ENCODE results near the gene KNDC1.
"Not testable (repeated sequence)": the region's sequence is repeated elsewhere in the genome, so short reads cannot be mapped to it uniquely, and the experiment has no call there.

The KNDC1 gene

DNA sequence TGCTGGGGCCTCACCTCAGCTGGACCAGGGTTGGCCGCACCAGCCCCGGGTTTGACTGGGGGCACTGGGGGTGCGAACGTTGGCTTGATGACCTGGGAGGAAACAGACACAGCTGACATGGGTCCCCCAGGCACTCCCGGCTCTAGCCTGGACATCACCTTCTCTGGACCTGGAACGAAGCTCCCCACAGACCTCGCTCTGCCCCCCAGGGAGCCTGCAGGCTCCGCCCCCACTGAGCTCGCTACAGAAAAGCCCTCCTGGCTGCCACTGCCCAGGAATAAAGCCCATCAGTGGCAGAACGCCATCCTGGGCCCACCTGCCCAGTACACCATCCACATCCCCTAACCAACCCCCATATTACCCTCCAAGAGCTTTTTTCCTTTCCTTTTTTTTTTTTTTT lies 103.7 kb downstream of the KNDC1 start:
- Mint-ChIP-seq H3K9me3 (no peaks in the 10 kb centered on the region), H3K27me3 (no peaks in the 10 kb centered on the region), H3K4me1 (ENCODE audit: low read depth) (peaks cover 62% of the 10 kb centered on the region), H3K27ac (no peak overlapping the region), H3K4me3 (no peak overlapping the region), H3K36me3 (ENCODE audit: low read depth) (peaks cover 49% of the 10 kb centered on the region)
- no peak for DNase-seq

DNA sequence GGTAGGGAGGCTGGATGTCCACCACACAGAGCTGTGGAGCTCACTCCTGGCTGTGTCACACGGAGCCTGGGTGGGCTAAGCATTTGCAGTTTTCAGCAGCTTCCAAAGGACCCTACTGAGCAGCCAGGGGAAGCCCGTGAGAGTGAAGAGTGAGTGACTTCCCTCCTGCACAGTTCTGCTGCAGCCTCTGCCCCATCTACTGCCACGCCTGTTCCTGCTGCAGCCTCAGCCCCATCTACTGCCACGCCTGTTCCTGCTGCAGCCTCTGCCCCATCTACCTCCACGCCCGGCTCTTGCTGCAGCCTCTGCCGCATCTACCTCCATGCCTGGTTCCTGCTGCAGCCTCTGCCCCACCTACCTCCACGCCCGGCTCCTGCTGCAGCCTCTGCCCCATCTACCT lies 104.4 kb downstream of the KNDC1 start:
- H3K9me3 Mint-ChIP-seq = no peaks in the 10 kb centered on the region
- peaks cover 56% of the 10 kb centered on the region for H3K4me1 Mint-ChIP-seq (ENCODE audit: low read depth)
- DNase-seq = peak; percentile 39
- no peaks in the 10 kb centered on the region for H3K27me3 Mint-ChIP-seq
- H3K4me3 Mint-ChIP-seq = no peak overlapping the region
- no peak overlapping the region for H3K27ac Mint-ChIP-seq
- H3K36me3 Mint-ChIP-seq (ENCODE audit: low read depth) = peaks cover 54% of the 10 kb centered on the region

DNA sequence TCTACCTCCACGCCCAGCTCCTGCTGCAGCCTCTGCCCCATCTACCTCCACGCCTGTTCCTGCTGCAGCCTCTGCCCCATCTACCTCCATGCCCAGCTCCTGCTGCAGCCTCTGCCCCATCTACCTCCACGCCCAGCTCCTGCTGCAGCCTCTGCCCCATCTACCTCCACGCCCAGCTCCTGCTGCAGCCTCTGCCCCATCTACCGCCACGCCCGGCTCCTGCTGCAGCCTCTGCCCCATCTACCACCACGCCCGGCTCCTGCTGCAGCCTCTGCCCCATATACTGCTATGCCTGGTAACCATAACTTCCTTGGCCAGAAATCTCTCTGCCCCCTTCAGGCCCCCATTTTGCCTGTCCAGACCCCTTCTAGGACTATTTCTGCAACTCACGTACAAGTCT lies 105.0 kb downstream of the KNDC1 start:
- not testable (repeated sequence) for H3K27me3 Mint-ChIP-seq, H3K9me3 Mint-ChIP-seq
- peaks cover 59% of the 10 kb centered on the region for H3K36me3 Mint-ChIP-seq (ENCODE audit: low read depth)

DNA sequence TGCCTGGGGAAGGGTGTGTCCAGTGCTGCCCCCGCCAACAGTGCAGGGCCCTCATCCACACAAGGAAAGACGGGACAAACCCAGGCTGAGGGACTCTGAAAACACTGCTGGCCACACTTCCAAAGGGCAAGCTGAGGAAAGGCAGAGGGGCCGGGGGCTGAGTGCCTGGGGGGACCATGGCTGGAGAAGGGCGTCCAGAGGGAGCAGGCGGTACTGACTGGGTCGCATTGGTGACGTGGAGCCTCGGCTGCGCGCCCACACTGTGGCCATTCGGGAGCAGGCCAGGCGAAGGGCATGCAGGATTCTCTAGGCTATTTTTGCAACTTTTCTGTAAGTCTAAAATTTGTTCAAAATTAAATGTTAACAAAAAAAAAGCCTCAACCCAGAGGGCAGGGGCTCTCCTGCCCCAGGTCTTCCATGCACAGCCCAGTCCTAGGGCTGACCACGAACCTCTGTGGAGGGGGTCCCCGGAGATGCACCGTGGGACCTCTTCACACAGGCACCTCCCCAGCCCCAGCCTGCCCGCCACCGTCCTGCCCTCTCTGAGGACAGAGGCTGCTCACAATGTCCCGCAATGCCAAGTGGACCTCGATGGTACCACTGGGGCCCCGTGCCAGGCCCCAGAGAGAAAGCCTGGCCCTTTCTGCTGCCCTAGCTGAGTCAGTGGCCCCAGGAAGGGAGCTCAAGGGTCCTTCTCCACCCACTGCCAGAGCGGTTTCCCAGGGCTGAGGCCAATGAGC lies 106.2 kb downstream of the KNDC1 start:
- DNase-seq = no peak
- H3K27ac Mint-ChIP-seq = no peak overlapping the region
- H3K36me3 Mint-ChIP-seq (ENCODE audit: low read depth) = peaks cover 69% of the 10 kb centered on the region
- no peaks in the 10 kb centered on the region for H3K9me3 Mint-ChIP-seq
- H3K4me3 Mint-ChIP-seq = no peak overlapping the region
- peaks cover 38% of the 10 kb centered on the region for H3K4me1 Mint-ChIP-seq (ENCODE audit: low read depth)
- H3K27me3 Mint-ChIP-seq = no peaks in the 10 kb centered on the region

More for the DNA sequence above, 105.0 kb downstream of the KNDC1 start:
- DNase-seq, H3K27ac Mint-ChIP-seq, H3K4me3 Mint-ChIP-seq: not testable (repeated sequence)
- peaks cover 50% of the 10 kb centered on the region for H3K4me1 Mint-ChIP-seq (ENCODE audit: low read depth)

DNA sequence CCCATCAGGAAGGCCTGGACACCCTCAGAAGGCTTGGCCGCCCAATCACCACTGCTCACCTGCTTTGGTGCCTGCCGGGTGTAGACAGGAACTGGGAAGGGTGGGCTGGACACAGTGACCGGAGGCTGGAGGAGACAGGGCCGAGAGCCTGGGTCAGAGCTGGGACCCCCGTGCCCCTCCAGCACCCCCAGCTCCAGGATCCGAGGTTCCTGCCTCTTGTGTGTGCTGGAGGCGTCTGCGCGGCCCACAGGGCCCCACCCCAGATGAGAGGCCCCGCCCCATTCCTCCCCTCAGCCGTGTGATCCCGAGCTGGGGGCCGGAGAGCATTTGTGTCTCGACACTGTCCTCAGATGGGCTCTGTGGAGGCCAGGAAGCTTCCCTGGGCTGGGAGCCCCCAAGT lies 107.3 kb downstream of the KNDC1 start:
- H3K27ac Mint-ChIP-seq = no peak overlapping the region
- peaks cover 35% of the 10 kb centered on the region for H3K4me1 Mint-ChIP-seq (ENCODE audit: low read depth)
- H3K27me3 Mint-ChIP-seq = no peaks in the 10 kb centered on the region
- DNase-seq = no peak
- H3K4me3 Mint-ChIP-seq = no peak overlapping the region
- H3K9me3 Mint-ChIP-seq = no peaks in the 10 kb centered on the region
- H3K36me3 Mint-ChIP-seq (ENCODE audit: low read depth) = peaks cover 78% of the 10 kb centered on the region

DNA sequence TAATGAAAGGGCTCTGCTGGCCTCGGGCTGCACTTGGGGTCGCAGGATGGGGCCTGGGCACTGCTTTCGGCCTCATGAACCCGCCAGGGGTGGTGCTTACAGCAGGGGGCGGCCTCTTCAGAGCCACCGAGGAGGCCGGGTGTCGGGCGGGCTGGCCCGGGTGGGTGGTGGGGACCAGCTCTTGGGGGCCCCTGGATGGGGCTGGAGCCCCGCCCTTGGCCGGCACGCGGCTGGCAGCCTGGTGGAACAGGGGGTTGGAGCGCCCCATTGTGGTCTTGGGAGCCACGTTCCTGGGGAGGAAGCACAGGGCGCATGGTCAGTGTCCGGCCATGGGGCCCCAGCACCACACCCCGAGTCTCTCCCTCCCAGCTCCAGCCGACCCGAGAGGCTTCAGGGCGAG lies 107.8 kb downstream of the KNDC1 start:
- H3K27ac Mint-ChIP-seq = no peak overlapping the region
- no peaks in the 10 kb centered on the region for H3K27me3 Mint-ChIP-seq
- H3K4me1 Mint-ChIP-seq (ENCODE audit: low read depth) = peaks cover 29% of the 10 kb centered on the region
- no peaks in the 10 kb centered on the region for H3K9me3 Mint-ChIP-seq
- peaks cover 77% of the 10 kb centered on the region for H3K36me3 Mint-ChIP-seq (ENCODE audit: low read depth)
- no peak for DNase-seq
- no peak overlapping the region for H3K4me3 Mint-ChIP-seq

DNA sequence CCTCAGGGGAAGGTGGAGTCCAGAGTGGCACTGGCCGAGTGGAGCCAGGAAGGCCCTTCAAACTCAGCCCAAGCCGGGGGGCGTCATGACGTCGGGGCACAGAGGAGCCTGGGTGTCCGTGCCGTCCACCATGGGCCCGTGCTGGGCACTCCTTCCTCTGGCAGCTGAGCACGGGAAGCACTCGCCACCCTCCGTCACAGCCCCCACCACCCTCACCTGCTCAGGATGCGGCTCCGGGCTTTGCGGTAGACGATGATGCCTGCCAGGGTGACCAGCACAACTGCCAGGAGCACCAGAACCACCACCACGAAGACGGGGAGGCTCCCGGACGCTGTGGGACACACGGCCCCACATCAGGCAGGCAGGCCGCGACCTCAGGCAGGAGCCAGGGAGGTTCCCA lies 108.5 kb downstream of the KNDC1 start:
- Mint-ChIP-seq H3K4me3 (no peak overlapping the region), H3K9me3 (no peaks in the 10 kb centered on the region)

DNA sequence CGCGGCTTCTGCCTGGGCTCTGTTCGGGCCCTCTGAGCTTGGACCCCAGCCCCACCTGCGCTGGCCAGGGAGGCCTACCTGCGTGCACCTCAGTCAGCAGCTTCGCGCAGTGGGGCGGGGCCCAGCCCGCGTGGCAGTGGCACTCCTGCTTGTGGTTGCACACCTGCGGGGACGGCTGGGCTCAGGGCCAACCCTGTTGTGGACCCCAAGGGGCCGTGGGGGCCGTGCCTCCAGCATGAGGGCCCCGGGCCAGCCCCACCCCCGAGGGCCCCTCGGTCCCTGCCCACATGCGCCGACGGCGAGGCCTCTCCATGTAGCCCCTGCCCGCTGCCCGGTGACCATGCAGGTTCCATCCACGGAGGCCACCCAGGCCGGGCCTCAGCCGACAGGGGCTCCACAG lies 109.3 kb downstream of the KNDC1 start:
- Mint-ChIP-seq H3K27ac (no peak overlapping the region), H3K9me3 (no peaks in the 10 kb centered on the region), H3K36me3 (ENCODE audit: low read depth) (peaks cover 68% of the 10 kb centered on the region), H3K4me1 (ENCODE audit: low read depth) (peaks cover 15% of the 10 kb centered on the region), H3K4me3 (no peak overlapping the region), H3K27me3 (no peaks in the 10 kb centered on the region)
- no peak for DNase-seq

More for the DNA sequence above, 108.5 kb downstream of the KNDC1 start:
- Mint-ChIP-seq H3K27ac (no peak overlapping the region), H3K4me1 (ENCODE audit: low read depth) (peaks cover 23% of the 10 kb centered on the region), H3K36me3 (ENCODE audit: low read depth) (peaks cover 76% of the 10 kb centered on the region), H3K27me3 (no peaks in the 10 kb centered on the region)
- no peak for DNase-seq

DNA sequence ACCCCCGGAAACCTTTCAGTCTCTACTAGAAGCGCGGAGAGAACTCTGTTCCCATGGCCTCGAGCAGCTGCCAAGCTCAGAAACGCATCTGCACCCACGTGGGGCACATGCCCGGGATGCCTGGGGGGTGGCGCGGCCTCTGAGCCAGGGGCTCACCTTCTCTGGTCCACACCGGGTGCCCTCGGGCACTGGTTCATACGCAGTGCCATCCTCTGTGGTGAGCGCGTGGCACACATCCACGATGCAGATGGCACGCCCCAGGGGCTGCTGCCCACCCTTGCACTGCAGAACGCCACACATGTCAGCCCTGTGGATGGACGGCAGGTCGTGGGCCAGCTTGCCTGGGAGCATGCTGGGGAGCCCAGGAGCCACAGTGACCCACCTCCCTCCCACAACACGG lies 110.2 kb downstream of the KNDC1 start:
- no peak overlapping the region for H3K4me3 Mint-ChIP-seq
- no peaks in the 10 kb centered on the region for H3K27me3 Mint-ChIP-seq

DNA sequence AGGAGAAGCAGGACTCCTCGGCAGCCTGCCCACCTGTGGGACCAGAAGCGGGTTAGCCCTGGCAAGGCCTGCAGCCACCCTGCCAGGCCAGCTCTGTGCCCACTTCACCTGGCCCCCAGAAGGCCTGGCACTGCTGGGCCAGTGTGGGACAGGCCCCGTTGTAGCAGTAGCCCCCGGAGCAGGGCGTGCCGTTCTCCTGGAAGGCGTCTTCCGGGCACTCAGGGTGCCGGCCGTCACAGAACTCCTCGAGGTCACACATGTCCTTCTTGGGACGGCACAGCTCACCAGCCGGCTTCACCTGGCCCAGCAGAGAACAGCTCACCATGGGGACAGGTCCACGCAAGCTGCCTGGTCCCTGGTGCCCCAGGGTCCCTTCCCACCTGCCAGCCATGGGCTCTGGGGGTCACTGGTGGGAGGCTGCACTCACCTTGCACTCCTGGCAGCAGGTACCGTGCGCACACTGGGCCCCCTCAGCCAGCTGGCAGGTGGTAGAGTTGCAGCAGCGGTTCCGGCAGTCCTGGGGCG lies 110.8 kb downstream of the KNDC1 start:
- DNase-seq = no peak
- Mint-ChIP-seq H3K36me3 (ENCODE audit: low read depth) (peaks cover 72% of the 10 kb centered on the region), H3K9me3 (no peaks in the 10 kb centered on the region), H3K27ac (no peak overlapping the region), H3K27me3 (no peaks in the 10 kb centered on the region), H3K4me3 (no peak overlapping the region), H3K4me1 (ENCODE audit: low read depth) (peaks cover 10% of the 10 kb centered on the region)

More for the DNA sequence above, 110.2 kb downstream of the KNDC1 start:
- H3K4me1 Mint-ChIP-seq (ENCODE audit: low read depth) = peaks cover 15% of the 10 kb centered on the region
- no peak overlapping the region for H3K27ac Mint-ChIP-seq
- H3K9me3 Mint-ChIP-seq = no peaks in the 10 kb centered on the region
- H3K36me3 Mint-ChIP-seq (ENCODE audit: low read depth) = peaks cover 72% of the 10 kb centered on the region
- no peak for DNase-seq

DNA sequence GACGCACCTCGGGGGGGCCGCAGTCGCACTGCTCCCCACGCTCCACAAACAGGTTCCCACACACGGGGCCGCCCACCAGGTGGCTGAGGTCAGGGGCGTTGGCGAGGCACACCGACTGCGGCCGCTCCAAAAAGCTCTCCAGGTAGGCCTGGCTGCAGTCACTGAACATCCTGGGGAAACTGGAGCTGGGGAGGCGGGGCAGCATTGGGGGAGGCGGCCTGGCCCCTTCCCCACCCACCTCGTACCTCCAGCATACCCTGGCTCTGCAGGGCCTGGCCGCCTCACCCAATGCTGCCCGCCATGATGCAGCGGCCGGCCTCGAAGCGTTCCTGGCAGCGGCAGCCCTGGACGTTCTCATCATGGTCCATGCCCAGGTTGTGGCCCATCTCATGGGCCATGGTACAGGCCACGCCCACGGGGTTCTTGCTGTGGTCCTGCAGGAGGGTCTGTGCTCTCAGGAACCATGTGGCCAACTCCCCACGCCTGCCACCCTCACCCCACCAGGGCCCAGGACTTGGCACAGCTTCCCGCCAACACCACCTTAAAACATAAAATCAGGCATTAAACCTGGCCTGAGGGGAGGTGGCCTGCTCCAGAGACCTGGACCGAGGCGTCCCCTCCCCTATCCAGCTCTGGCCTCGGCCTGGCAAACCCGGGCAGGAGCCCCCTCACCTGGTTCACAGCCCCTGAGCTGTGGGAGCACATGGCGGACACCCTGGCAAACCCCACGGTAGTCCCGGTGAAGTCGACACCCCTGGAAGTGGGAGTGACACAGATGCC lies 111.7 kb downstream of the KNDC1 start:
- Mint-ChIP-seq H3K27ac (no peak overlapping the region), H3K4me3 (no peak overlapping the region), H3K4me1 (ENCODE audit: low read depth) (peaks cover 9% of the 10 kb centered on the region), H3K9me3 (no peaks in the 10 kb centered on the region), H3K36me3 (ENCODE audit: low read depth) (peaks cover 70% of the 10 kb centered on the region), H3K27me3 (no peaks in the 10 kb centered on the region)
- DNase-seq = no peak

DNA sequence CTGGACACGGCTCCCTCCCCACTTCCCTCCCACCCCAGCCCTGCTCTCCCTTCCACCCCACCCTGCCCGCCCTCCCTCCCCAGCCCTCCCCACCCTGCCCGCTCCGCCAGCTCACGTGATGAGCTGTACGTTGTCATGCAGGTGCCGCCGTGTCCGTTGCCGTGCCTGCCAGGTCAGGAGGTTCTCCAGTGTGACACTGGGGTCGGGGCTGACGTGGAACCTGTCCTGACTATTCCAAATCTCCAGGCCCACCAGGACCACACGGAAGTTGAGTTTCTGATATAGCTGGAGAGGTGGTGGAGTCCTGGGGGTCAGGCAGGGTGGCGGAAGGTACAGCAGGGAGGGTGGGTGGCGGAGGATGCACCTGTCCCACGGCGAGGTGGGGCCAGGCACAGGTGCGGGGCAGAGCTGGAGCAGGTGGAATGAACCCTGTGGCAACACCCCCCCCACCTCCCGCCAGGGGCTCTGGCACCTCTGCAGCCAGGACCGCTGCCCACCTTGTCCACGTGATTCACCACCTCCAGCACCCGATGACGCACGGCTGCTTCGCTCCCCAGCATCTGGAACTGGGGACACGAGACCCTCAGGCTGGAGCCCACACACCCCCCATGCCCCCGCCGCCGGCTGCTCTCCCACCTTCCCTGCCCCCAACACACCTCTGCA lies 112.4 kb downstream of the KNDC1 start:
- Mint-ChIP-seq H3K9me3 (no peaks in the 10 kb centered on the region), H3K4me1 (ENCODE audit: low read depth) (peaks cover 9% of the 10 kb centered on the region), H3K27me3 (no peaks in the 10 kb centered on the region), H3K4me3 (no peak overlapping the region), H3K36me3 (ENCODE audit: low read depth) (peaks cover 64% of the 10 kb centered on the region), H3K27ac (no peak overlapping the region)
- no peak for DNase-seq

DNA sequence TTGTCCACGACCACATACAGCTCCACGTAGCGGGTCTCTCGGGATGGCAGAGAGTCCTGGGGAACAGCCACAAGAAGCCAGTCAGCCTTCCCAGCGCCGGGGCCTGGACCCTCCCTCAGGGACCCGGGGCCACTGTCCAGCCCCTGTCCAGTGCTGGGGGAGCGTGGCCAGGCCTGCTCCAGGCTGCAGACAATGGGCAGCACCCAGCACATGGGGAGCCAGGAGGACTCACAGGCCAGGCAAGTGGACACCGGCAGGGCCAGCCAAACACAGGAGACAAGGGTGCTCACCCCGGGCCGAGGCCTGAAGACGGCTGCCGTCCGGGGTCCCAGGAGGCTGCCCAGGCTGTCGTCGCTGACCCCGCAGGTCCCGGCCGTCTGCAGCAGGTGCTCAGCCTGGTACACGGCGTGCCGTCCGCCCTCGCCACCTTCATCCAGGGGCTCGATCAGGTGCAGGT lies 113.0 kb downstream of the KNDC1 start:
- Mint-ChIP-seq H3K27me3 (no peaks in the 10 kb centered on the region), H3K9me3 (no peaks in the 10 kb centered on the region), H3K4me1 (ENCODE audit: low read depth) (peaks cover 15% of the 10 kb centered on the region), H3K27ac (no peak overlapping the region), H3K4me3 (no peak overlapping the region), H3K36me3 (ENCODE audit: low read depth) (peaks cover 62% of the 10 kb centered on the region)
- no peak for DNase-seq

DNA sequence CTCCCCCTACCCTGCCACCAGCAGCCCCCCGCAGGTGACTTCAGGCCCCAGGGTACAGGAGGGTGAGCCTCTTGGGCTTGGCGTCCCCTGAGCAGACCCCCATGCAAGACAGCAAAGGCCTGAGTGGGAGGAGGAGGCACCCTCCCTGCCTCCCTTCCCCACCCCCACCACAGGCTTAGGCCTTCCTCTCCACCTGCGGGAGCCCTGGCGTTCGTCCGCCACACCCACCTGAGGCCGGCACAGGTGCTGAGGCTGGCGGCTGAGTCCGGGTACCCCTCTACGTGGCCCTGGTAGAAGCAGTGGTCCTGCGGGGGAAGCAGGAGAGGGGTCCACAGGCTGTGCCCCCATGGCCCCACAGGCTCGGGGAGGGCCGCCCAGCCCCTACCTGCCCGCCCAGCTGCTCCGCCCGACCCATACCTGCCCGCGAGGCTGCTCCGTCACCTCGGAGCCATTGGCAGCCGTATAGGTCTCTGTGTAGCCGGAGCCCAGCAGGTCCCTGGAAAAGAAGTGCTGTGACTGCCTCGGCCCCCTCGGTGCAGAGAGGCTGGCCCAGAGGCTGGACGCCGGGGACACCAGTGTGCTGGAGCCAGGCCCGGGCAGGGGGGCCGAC lies 113.6 kb downstream of the KNDC1 start:
- Mint-ChIP-seq H3K36me3 (ENCODE audit: low read depth) (peaks cover 64% of the 10 kb centered on the region), H3K27ac (no peak overlapping the region), H3K4me1 (ENCODE audit: low read depth) (peaks cover 21% of the 10 kb centered on the region), H3K4me3 (no peak overlapping the region), H3K9me3 (no peaks in the 10 kb centered on the region), H3K27me3 (no peaks in the 10 kb centered on the region)
- no peak for DNase-seq
